Measurements from ENCODE around the gene R3HDM4. TPM values are rescaled to one million over a fixed set of nuclear protein-coding genes. Genes with fewer than 3 reads are reported as not detected.

The R3HDM4 gene
- total and polyA plus RNA-seq, 4 donors, result 14.1 to 72.4 (median 20.2) TPM

DNA sequence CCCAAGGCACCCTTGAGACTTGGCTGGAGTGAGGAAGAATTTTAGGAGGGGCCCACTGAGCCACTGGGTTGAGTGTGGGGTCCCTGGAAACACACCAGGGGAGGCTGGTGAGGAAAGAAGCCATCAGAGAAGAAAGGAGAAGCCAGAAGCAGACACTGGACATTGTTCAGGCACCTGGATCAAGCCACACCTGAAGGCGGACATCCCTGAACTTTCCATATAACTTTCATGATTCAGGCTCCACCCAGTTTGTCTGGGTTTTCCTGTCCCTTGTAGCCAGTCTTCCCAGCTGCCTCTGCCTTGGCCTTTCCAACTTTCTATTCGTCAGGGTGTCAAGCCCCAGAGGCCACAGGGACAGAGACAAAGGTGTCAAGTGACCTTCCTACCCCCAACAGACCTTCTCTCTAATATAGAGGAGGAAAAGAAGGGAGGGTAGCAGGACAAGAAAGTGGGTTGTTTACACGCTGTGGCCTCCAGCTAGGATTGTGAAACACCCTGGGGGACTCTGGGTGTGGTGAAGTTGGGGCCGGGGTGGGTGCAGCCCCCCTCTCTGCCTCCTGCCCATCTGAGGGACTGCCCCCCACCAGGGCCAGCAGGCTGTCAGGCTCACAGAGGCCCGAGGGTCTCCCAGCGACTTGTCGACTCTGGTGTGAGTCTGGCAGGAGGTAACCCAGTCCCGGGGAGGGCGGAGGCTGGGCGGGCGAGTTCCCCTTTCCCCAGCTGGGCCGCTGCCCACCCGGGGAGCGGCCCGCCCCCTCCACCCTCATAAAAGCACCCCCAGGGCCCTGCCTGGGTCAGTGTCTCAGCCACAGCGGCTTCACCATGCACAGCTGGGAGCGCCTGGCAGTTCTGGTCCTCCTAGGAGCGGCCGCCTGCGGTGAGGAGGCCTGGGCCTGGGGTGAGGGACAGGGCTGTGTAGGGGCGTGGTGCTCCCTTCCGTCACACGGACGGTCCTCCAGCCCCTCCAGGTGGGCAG is 53.9 kb downstream of the R3HDM4 start, which contains the start of gene CFD:
Gene CFD, plus strand, starts transcription at position 797 of the 976 bp plus-strand sequence. Its CDS starts 26 bp downstream, at position 823.
- DNase-seq (ENCODE audit: low spot score), result no peak

GRCh38 chr19:858284-858683 is 54.7 kb downstream of the R3HDM4 start:
- H3K27me3 ChIP-seq (ENCODE audit: control insufficient read depth in 4 of 4, insufficient read depth in 4 of 4, low read length in 3 of 4), result no peaks in the 10 kb centered on the region
- 77% methylated on average over 9 of the region's 9 CpGs for WGBS
- TF ChIP-seq HNF4A (conservative IDR thresholded peaks at IDR 0.05) (no peak), SP1 (IDR thresholded peaks at IDR 0.05) (no peak), HNF4G (IDR thresholded peaks at IDR 0.05) (no peak), REST (IDR thresholded peaks at IDR 0.05) (no peak), EGR1 (IDR thresholded peaks at IDR 0.05; ENCODE audit: low read depth in 2 of 2) (no peak), FOXA1 (IDR thresholded peaks at IDR 0.05) (no peak), JUND (IDR thresholded peaks at IDR 0.05) (no peak), YY1 (IDR thresholded peaks at IDR 0.05) (no peak)
- TF ChIP-seq, protein P1, sequence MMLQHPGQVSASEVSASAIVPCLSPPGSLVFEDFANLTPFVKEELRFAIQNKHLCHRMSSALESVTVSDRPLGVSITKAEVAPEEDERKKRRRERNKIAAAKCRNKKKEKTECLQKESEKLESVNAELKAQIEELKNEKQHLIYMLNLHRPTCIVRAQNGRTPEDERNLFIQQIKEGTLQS (IDR thresholded peaks at IDR 0.05), result no peak
- TF ChIP-seq, protein P2, sequence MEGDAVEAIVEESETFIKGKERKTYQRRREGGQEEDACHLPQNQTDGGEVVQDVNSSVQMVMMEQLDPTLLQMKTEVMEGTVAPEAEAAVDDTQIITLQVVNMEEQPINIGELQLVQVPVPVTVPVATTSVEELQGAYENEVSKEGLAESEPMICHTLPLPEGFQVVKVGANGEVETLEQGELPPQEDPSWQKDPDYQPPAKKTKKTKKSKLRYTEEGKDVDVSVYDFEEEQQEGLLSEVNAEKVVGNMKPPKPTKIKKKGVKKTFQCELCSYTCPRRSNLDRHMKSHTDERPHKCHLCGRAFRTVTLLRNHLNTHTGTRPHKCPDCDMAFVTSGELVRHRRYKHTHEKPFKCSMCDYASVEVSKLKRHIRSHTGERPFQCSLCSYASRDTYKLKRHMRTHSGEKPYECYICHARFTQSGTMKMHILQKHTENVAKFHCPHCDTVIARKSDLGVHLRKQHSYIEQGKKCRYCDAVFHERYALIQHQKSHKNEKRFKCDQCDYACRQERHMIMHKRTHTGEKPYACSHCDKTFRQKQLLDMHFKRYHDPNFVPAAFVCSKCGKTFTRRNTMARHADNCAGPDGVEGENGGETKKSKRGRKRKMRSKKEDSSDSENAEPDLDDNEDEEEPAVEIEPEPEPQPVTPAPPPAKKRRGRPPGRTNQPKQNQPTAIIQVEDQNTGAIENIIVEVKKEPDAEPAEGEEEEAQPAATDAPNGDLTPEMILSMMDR (IDR thresholded peaks at IDR 0.05; ENCODE audit: low read depth, low read length, missing input control), result no peak
- TF ChIP-seq, protein P3, sequence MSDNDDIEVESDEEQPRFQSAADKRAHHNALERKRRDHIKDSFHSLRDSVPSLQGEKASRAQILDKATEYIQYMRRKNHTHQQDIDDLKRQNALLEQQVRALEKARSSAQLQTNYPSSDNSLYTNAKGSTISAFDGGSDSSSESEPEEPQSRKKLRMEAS (IDR thresholded peaks at IDR 0.05), result no peak
- TF ChIP-seq, protein P4, sequence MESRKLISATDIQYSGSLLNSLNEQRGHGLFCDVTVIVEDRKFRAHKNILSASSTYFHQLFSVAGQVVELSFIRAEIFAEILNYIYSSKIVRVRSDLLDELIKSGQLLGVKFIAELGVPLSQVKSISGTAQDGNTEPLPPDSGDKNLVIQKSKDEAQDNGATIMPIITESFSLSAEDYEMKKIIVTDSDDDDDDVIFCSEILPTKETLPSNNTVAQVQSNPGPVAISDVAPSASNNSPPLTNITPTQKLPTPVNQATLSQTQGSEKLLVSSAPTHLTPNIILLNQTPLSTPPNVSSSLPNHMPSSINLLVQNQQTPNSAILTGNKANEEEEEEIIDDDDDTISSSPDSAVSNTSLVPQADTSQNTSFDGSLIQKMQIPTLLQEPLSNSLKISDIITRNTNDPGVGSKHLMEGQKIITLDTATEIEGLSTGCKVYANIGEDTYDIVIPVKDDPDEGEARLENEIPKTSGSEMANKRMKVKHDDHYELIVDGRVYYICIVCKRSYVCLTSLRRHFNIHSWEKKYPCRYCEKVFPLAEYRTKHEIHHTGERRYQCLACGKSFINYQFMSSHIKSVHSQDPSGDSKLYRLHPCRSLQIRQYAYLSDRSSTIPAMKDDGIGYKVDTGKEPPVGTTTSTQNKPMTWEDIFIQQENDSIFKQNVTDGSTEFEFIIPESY (IDR thresholded peaks at IDR 0.05), result no peak

More for the DNA sequence above, 53.9 kb downstream of the R3HDM4 start, which contains the start of gene CFD:
- no peaks in the 10 kb centered on the region for H3K27me3 ChIP-seq (ENCODE audit: control insufficient read depth in 4 of 4, insufficient read depth in 4 of 4, low read length in 3 of 4)
- H3K9ac ChIP-seq (ENCODE audit: low read depth in 1 of 2, low read length in 2 of 2), result no peak within 1 kb of the TSS
- TF ChIP-seq FOXA2 (IDR thresholded peaks at IDR 0.05), result no peak
- no peak for TF ChIP-seq RAD21 (IDR thresholded peaks at IDR 0.05)
- no peak for TF ChIP-seq FOXA1 (IDR thresholded peaks at IDR 0.05)
- TF ChIP-seq HNF4G (IDR thresholded peaks at IDR 0.05), result no peak
- no peak for TF ChIP-seq TAF1 (conservative IDR thresholded peaks at IDR 0.05)
- TF ChIP-seq JUND (IDR thresholded peaks at IDR 0.05), result no peak
- TF ChIP-seq REST (IDR thresholded peaks at IDR 0.05), result no peak
- no peak for TF ChIP-seq NR2F2 (IDR thresholded peaks at IDR 0.05)
- peaks cover 0 to 1% (median 0%) of the 10 kb centered on the region in 4 donors for H3K9me3 ChIP-seq (ENCODE audit: control insufficient read depth in 4 of 4, low read length in 3 of 4)
- WGBS, result 42% methylated on average over 24 of the region's 24 CpGs
- H3K27ac ChIP-seq (ENCODE audit: low read depth in 1 of 2, low read length in 2 of 2), result no peak within 1 kb of the TSS
- H3K4me3 ChIP-seq (ENCODE audit: low read depth in 1 of 3, low read length in 3 of 3), result peak within 1 kb of the TSS in 1 of 3 donors; percentile 36
- H3K36me3 ChIP-seq (ENCODE audit: control insufficient read depth in 4 of 4, insufficient read depth in 3 of 4, low read depth in 1 of 4, low read length in 3 of 4), result no peaks in the 10 kb centered on the region
- H3K4me1 ChIP-seq (ENCODE audit: control insufficient read depth in 4 of 4, insufficient read depth in 4 of 4, low read length in 3 of 4), result peaks cover 0 to 20% (median 11%) of the 10 kb centered on the region in 4 donors

More at GRCh38 chr19:858284-858683, 54.7 kb downstream of the R3HDM4 start:
- H3K4me1 ChIP-seq (ENCODE audit: control insufficient read depth in 4 of 4, insufficient read depth in 4 of 4, low read length in 3 of 4), result peaks cover 0 to 14% (median 8%) of the 10 kb centered on the region in 4 donors
- no peak for DNase-seq (ENCODE audit: low spot score)
- peaks cover 0 to 1% (median 0%) of the 10 kb centered on the region in 4 donors for H3K9me3 ChIP-seq (ENCODE audit: control insufficient read depth in 4 of 4, low read length in 3 of 4)
- H3K4me3 ChIP-seq (ENCODE audit: low read depth in 1 of 3, low read length in 3 of 3), result no peak overlapping the region
- no peak overlapping the region for H3K9ac ChIP-seq (ENCODE audit: low read depth in 1 of 2, low read length in 2 of 2)
- H3K27ac ChIP-seq (ENCODE audit: low read depth in 1 of 2, low read length in 2 of 2), result no peak overlapping the region
- no peaks in the 10 kb centered on the region for H3K36me3 ChIP-seq (ENCODE audit: control insufficient read depth in 4 of 4, insufficient read depth in 3 of 4, low read depth in 1 of 4, low read length in 3 of 4)

Measured in liver (tissue), 9 donors.